Gastroesophageal sphincter (tissue), 4 donors: Measurements from ENCODE around the gene EVI5L. TPM values are rescaled to one million over a fixed set of nuclear protein-coding genes. Genes with fewer than 3 reads are reported as not detected.

Source experiments
- ATAC-seq: fragments of 150-250 bp; one replicate; pipeline ENCODE4 v1.9.1; 2016; ENCODE audit warnings: mild to moderate bottlenecking, moderate library complexity
- H3K27ac ChIP-seq, 4 donors: fragments of 200-600 bp; sonication (generic) in 3 of 4; 1 replicate in 3 of 4; 2 replicates in 1 of 4; pipeline ENCODE4 v1.5.1; 2016 to 2019
- H3K27me3 ChIP-seq: fragments of 200-600 bp; sonication (generic); one replicate; pipeline ENCODE4 v1.5.1; 2019
- H3K36me3 ChIP-seq, 2 donors: fragments of 200-600 bp; sonication (generic); one replicate each; pipeline ENCODE4 v1.5.1; 2019; ENCODE audit warnings: control low read depth in 1 of 2
- H3K4me1 ChIP-seq, 3 donors: fragments of 200-600 bp; sonication (generic); 1 replicate in 2 of 3; 2 replicates in 1 of 3; pipeline ENCODE4 v1.5.1; 2016 to 2019; ENCODE audit warnings: control low read depth in 2 of 3
- H3K4me3 ChIP-seq, 2 donors: fragments of 200-600 bp; sonication (generic); one replicate each; pipeline ENCODE4 v1.5.1; 2019; ENCODE audit warnings: mild to moderate bottlenecking in 1 of 2, moderate library complexity in 1 of 2
- H3K9me3 ChIP-seq, 3 donors: fragments of 200-600 bp; sonication (generic); one replicate each; pipeline ENCODE4 v1.5.1; 2017 to 2019; ENCODE audit warnings: control low read depth in 2 of 3
- EP300 ChIP-seq: sonication (generic); formaldehyde crosslinking; IDR thresholded peaks from one replicate; pipeline ENCODE4 v1.6.1; 2017; ENCODE audit warnings: antibody characterized with exemption, mild to moderate bottlenecking
- POLR2A ChIP-seq, 2 donors: fragments of 450-650 bp; IDR thresholded peaks; one replicate each; pipeline ENCODE4 v1.6.1; 2017; ENCODE audit warnings: antibody characterized with exemption in 2 of 2, mild to moderate bottlenecking in 2 of 2, moderate library complexity in 1 of 2
- POLR2AphosphoS5 ChIP-seq: sonication (generic); formaldehyde crosslinking; IDR thresholded peaks from one replicate; pipeline ENCODE4 v1.6.1; 2017; ENCODE audit warnings: antibody characterized with exemption
- WGBS, 2 donors: methylation state at CpG; one replicate each; pipeline ENCODE4 v1.1.5; 2018; ENCODE audit warnings: low coverage in 1 of 2; 5-methylcytosine and 5-hydroxymethylcytosine counted together
- total RNA-seq, 4 donors: library from RNA; depleted of rRNA; stranded (reverse); fragments of >200 nt; gene quantifications; one replicate each; pipeline ENCODE4 v1.1.0, GENCODE V29; 2016
- TF ChIP-seq, protein P1 (sequence below), 4 experiments: fragments of 200-600 bp in 2 of 4; fragments of 450-650 bp in 2 of 4; sonication (generic) in 1 of 4; IDR thresholded peaks; one replicate each; pipeline ENCODE4 v1.5.1; 2017 to 2019; ENCODE audit warnings: antibody characterized with exemption in 4 of 4, mild to moderate bottlenecking in 2 of 4, moderate library complexity in 2 of 4

Gene EVI5L
- total RNA-seq, 4 donors from 2014 or later: 17.3 to 46.3 (median 22.2) TPM

DNA sequence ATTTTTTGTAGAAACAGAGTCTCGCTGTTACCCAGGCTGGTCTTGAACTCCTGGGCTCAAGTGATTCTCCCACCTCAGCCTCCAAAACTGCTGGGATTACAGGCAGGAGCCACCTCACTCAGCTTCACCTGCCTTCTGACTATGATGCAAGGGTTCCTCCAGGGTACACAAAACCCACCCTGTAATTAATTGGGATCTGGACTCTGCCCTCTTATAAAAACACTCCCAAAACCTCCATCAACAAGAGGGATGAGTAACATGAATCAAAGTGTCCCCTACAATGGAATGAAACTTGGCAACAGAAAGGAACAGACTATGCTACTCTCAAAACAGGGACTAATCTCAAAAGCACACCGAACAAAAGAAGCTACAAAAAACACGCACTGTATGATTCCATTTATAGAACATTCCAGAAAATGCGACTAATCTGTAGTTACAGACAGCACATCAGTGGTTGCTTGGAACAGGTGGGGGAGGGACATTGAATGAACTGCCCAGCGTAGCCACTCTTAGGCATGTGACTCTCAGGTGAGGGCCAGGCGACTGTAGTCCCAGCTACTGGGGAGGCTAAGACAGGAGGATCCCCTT is 47.3 kb downstream of the EVI5L start:
- Histone ChIP-seq H3K36me3 (no peaks in the 10 kb centered on the region), H3K4me3 (no peak overlapping the region), H3K9me3 (no peaks in the 10 kb centered on the region), H3K27me3 (peaks cover 73% of the 10 kb centered on the region), H3K27ac (no peak overlapping the region), H3K4me1 (peaks cover 0 to 24% (median 14%) of the 10 kb centered on the region in 3 donors)
- 64 to 88% methylated on average over 5 to 6 of the region's 6 CpGs for WGBS, 2 donors
- TF ChIP-seq EP300 (no peak), POLR2A (IDR thresholded peaks at IDR 0.05) (no peak), POLR2AphosphoS5 (no peak)
- TF ChIP-seq, protein P1, sequence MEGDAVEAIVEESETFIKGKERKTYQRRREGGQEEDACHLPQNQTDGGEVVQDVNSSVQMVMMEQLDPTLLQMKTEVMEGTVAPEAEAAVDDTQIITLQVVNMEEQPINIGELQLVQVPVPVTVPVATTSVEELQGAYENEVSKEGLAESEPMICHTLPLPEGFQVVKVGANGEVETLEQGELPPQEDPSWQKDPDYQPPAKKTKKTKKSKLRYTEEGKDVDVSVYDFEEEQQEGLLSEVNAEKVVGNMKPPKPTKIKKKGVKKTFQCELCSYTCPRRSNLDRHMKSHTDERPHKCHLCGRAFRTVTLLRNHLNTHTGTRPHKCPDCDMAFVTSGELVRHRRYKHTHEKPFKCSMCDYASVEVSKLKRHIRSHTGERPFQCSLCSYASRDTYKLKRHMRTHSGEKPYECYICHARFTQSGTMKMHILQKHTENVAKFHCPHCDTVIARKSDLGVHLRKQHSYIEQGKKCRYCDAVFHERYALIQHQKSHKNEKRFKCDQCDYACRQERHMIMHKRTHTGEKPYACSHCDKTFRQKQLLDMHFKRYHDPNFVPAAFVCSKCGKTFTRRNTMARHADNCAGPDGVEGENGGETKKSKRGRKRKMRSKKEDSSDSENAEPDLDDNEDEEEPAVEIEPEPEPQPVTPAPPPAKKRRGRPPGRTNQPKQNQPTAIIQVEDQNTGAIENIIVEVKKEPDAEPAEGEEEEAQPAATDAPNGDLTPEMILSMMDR (IDR thresholded peaks at IDR 0.05): no peak
- ATAC-seq: no peak

DNA sequence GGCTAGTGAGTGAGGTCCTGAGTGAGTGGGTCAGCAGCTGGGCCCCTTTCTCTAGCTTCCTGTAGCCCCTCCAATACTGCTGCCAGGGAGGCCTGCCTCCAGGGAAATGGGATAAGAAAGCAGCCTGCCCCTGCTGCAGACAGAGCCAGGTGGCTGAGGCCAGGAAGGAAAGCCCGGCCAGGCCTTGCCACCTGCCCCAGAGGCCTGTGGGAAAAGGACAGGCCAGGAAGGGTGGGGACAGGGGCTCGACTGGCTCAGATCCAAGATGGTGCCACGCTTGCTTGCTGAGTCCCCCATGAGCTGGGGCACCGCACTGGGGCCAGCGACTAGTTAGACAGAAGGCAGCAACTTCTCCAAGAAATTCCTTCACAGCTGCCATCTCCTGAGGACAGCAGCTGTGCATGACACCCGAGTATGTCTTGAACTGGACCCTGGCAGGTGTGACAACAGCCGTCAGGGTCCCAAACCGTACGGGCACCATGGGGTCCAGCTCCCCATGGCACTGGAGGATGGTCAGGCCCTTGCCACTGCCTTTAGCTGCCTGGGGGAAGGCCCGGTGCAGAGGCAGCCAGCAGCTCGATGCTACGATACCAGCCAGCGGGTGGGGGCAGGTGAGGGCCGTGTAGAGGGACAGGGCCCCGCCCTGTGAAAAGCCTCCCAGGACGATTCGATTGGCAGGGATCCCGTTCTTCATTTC is 49.2 kb downstream of the EVI5L start:
- Histone ChIP-seq H3K36me3 (no peaks in the 10 kb centered on the region), H3K4me1 (peaks cover 0 to 6% (median 3%) of the 10 kb centered on the region in 3 donors), H3K9me3 (no peaks in the 10 kb centered on the region), H3K4me3 (no peak overlapping the region), H3K27ac (no peak overlapping the region), H3K27me3 (peaks cover 54% of the 10 kb centered on the region)
- no peak for TF ChIP-seq POLR2A (IDR thresholded peaks at IDR 0.05)
- no peak for TF ChIP-seq EP300
- TF ChIP-seq, protein P1 (IDR thresholded peaks at IDR 0.05): no peak
- 55% methylated on average over 9 of the region's 18 CpGs; no CpG with 5 or more reads in 1 of the 2 donors for WGBS, 2 donors
- ATAC-seq: no peak

DNA sequence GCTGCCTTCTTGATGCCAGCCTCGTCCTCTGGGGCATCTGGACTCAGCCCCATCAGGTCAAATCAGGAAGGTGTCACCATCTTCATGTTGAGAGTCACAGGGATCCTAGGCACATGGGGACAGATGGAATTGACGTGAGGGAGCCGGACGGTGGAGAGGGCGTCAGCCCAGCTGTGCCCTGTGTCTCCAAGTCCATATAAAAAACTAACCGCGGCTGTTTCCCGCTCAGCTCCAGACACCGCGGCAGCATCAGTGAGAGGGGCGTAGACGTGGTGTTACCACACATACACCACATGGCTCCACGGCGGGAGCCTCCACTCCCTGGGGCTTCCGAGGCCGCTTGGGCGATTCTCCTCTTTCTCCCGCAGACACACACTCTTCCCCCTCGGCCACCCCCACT is 49.8 kb downstream of the EVI5L start:
- Histone ChIP-seq H3K36me3 (no peaks in the 10 kb centered on the region), H3K27me3 (peaks cover 48% of the 10 kb centered on the region), H3K4me3 (no peak overlapping the region), H3K27ac (no peak overlapping the region), H3K9me3 (no peaks in the 10 kb centered on the region), H3K4me1 (peaks cover 0 to under 1% (median 0%) of the 10 kb centered on the region in 3 donors)
- 88 to 90% methylated on average over 4 to 15 of the region's 19 CpGs for WGBS, 2 donors
- TF ChIP-seq POLR2AphosphoS5 (no peak), POLR2A (IDR thresholded peaks at IDR 0.05) (no peak), EP300 (no peak)
- TF ChIP-seq, protein P1 (IDR thresholded peaks at IDR 0.05): no peak
- no peak for ATAC-seq

DNA sequence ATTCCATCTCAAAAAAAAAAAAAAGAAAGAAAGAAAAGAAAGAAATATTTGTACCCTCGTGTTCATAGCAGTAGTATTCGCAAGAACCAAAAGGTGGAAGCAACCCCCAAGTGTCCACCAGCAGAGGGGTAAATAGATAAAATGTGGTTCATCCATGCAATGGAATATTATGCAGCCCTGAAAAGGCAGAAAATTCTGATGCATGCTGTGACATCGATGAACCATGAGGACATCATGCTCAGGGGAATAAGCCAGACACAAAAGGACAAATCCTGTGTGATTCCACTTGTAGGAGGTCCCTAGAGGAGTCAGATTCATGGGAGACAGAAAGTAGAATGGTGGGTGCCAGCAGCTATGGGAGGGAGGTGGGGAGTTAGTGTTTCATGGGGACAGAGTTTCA is 51.9 kb downstream of the EVI5L start:
- 72% methylated on average over 2 of the region's 3 CpGs; no CpG with 5 or more reads in 1 of the 2 donors for WGBS, 2 donors
- TF ChIP-seq POLR2AphosphoS5: no peak
- TF ChIP-seq, protein P1 (IDR thresholded peaks at IDR 0.05): no peak
- TF ChIP-seq POLR2A (IDR thresholded peaks at IDR 0.05): no peak
- TF ChIP-seq EP300: no peak
- Histone ChIP-seq H3K9me3 (no peaks in the 10 kb centered on the region), H3K27ac (no peak overlapping the region), H3K27me3 (peaks cover 38% of the 10 kb centered on the region), H3K36me3 (no peaks in the 10 kb centered on the region), H3K4me1 (no peaks in the 10 kb centered on the region), H3K4me3 (no peak overlapping the region)
- no peak for ATAC-seq

DNA sequence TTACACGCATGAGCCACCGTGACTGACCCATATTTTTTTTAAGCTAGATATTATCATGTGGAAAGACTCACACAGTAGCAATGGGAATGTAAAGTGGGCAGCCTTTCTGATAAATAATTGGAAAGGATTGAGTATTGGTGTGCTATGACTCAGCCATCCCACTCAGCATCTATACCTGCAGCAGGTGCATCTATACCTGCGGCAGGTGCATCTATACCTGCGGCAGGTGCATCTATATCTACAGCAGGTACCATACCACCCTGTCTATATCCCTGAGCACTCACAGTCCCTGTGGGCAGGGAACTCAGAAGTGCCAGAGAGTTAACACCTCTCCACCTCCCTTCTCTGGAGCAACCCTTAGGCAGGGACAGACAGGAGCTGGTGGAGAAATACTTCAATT is 53.1 kb downstream of the EVI5L start:
- H3K4me3 ChIP-seq: no peak overlapping the region
- no peak for ATAC-seq
- WGBS, 2 donors: 55 to 67% methylated on average over 2 to 4 of the region's 4 CpGs

More for the DNA sequence above, 53.1 kb downstream of the EVI5L start:
- TF ChIP-seq, protein P1 (IDR thresholded peaks at IDR 0.05): no peak
- no peak for TF ChIP-seq EP300
- H3K4me1 ChIP-seq: peaks cover 0 to 3% (median 0%) of the 10 kb centered on the region in 3 donors
- peaks cover 45% of the 10 kb centered on the region for H3K27me3 ChIP-seq
- H3K36me3 ChIP-seq: no peaks in the 10 kb centered on the region
- H3K9me3 ChIP-seq: no peaks in the 10 kb centered on the region
- no peak overlapping the region for H3K27ac ChIP-seq
